PC-3 (cell line): ENCODE measurements around the gene RABEPK.

Experiments used
- EZH2 ChIP-seq: fragments of 300-600 bp; sonication (generic); IDR thresholded peaks from one replicate; pipeline ENCODE4 v1.6.1; 2017; ENCODE audit warnings: antibody characterized with exemption, mild to moderate bottlenecking, low read length; ENCODE audit not compliant: unreplicated experiment
- TF ChIP-seq, protein P1 (sequence below): fragments of 300-600 bp; sonication (generic); conservative IDR thresholded peaks from 2 replicates; pipeline ENCODE4 v1.5.1; 2017; ENCODE audit warnings: antibody characterized with exemption, low read depth, mild to moderate bottlenecking, low read length

GRCh38 chr9:125269014-125269397 is 68.7 kb downstream of the RABEPK start:
- TF ChIP-seq, protein P1, sequence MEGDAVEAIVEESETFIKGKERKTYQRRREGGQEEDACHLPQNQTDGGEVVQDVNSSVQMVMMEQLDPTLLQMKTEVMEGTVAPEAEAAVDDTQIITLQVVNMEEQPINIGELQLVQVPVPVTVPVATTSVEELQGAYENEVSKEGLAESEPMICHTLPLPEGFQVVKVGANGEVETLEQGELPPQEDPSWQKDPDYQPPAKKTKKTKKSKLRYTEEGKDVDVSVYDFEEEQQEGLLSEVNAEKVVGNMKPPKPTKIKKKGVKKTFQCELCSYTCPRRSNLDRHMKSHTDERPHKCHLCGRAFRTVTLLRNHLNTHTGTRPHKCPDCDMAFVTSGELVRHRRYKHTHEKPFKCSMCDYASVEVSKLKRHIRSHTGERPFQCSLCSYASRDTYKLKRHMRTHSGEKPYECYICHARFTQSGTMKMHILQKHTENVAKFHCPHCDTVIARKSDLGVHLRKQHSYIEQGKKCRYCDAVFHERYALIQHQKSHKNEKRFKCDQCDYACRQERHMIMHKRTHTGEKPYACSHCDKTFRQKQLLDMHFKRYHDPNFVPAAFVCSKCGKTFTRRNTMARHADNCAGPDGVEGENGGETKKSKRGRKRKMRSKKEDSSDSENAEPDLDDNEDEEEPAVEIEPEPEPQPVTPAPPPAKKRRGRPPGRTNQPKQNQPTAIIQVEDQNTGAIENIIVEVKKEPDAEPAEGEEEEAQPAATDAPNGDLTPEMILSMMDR, result no peak
- no peak for TF ChIP-seq EZH2
